GM18505 (cell line): ENCODE measurements around the gene HEPN1.

Experiments
- ATAC-seq: cut with Tn5 transposase; IDR thresholded peaks from one replicate; pipeline ENCODE4 v1.9.1; 2021; ENCODE audit not compliant: unreplicated experiment
- POLR2A ChIP-seq: IDR thresholded peaks from 4 replicates; pipeline ENCODE4 v1.6.1; 2011; ENCODE audit warnings: borderline replicate concordance; ENCODE audit not compliant: insufficient read depth, insufficient read length; ENCODE audit errors: extremely low read depth

Gene HEPN1

DNA sequence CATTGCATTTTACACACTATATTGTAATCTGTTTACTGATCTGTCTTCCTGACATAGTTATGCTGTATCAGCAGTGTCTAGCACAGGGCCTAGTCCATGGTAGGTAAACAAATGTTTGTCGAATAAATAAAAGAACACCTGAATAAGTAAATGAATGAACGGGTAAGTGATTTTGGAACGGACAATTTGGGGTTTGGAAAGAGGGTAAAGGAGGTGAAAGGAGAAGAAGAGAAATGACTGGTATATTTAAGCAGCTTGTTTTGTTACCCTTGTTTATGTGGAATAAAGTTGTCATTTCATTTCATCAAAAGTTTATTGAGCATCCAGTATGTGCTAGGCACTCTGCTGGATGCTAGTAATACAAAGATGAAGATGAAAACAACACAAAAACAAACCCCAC, at the start of gene HEPN1:
Gene HEPN1 (plus strand): TSS at position 301 of the 400 bp plus-strand sequence.
- no peak for ATAC-seq

DNA sequence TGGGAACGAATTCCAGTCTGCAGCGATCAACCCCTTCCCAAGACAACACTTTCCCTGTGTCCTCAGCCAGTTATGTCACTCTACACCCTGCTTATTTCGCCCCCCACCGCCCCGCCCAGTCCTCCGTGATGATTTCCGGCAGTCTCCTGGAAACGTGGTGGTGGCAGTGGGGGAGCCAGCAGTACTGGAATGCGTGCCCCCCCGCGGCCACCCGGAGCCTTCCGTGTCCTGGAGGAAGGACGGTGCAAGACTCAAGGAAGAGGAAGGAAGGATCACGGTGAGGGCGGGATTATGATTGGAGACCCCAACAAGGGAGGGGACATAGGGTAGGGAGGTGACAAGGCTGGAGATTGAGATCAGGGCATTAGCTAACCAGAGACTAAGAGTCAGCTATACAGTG, 49.7 kb upstream of the HEPN1 start:
- no peak for ATAC-seq
- no peak for TF ChIP-seq POLR2A

More for the DNA sequence above, at the start of gene HEPN1:
- no peak for TF ChIP-seq POLR2A

- ATAC-seq = no peak
These were observed 49.1 kb upstream of the HEPN1 start for GRCh38 chr11:124869856-124870387.

GRCh38 chr11:124870430-124870829, 48.6 kb upstream of the HEPN1 start:
- TF ChIP-seq POLR2A = no peak
- ATAC-seq = no peak

More at GRCh38 chr11:124869856-124870387, 49.1 kb upstream of the HEPN1 start:
- no peak for TF ChIP-seq POLR2A

DNA sequence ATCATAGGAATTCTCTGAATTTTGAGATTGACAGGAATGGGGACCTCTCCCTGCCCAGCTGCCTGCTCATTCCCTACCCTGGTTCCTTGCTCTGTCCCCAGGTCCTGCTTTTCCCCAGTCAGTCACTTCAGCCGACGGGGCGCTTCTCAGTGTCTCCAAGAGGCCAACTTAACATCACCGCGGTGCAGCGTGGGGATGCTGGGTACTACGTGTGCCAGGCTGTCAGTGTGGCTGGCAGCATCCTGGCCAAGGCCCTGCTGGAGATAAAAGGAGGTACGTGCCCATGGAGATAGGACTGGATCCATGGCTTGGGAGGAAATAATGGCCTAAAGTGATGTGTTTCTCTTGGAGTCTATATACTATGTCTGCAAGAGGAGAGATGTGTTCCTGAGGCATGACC, 46.8 kb upstream of the HEPN1 start:
- TF ChIP-seq POLR2A = no peak
- ATAC-seq = no peak

GRCh38 chr11:124872741-124873140, 46.3 kb upstream of the HEPN1 start:
- ATAC-seq = no peak
- TF ChIP-seq POLR2A = no peak

GRCh38 chr11:124873951-124874350, 45.1 kb upstream of the HEPN1 start:
- TF ChIP-seq POLR2A = no peak
- no peak for ATAC-seq

- no peak for ATAC-seq
- TF ChIP-seq POLR2A = no peak
These were observed 44.3 kb upstream of the HEPN1 start for GRCh38 chr11:124874571-124875255.

- ATAC-seq = no peak
- TF ChIP-seq POLR2A = no peak
These were observed 43.6 kb upstream of the HEPN1 start for GRCh38 chr11:124875401-124875800.

DNA sequence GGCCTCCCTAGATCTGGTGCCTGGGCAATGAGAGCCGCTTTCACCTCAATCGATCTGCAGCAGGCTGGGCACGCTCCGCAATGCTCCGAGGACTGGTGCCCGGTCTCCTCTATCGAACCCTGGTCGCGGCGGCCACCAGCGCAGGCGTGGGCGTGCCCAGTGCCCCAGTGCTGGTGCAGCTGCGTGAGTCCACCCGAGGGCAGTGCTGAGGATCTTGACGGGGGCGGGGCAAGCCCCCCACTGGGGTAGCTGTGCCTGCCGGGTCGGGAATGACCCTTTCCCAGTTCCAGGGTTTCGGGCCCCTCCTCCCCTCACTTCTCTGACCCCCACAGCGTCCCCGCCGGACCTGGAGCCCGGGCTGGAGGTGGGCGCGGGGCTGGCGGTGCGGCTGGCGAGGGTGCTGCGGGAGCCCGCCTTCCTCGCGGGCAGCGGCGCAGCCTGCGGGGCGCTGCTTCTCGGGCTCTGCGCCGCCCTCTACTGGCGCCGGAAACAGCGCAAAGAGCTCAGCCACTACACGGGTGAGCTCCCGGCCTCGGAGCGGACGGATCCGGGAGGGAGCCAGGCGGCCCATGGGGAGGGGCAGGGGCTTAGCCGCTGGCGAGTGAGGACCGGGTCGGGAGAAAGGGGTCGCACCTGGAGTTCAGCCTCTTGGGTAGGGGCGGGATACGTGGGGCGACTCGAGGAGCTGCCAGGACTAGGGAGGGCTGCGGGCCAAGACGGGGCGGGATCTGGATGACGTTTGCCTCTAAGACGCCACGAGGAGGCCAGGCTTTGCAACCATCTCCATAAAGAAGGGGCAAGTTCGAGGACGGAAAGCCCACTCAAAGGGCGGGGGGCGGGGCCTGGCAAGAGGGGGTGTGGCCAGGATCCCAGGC, 42.9 kb upstream of the HEPN1 start:
- peak; percentile 39 for TF ChIP-seq POLR2A

GRCh38 chr11:124876818-124877630, 42.0 kb upstream of the HEPN1 start:
- no peak for TF ChIP-seq POLR2A
- ATAC-seq = no peak

More for the DNA sequence above, 42.9 kb upstream of the HEPN1 start:
- ATAC-seq = peak; percentile 88

GRCh38 chr11:124877631-124877909, 41.5 kb upstream of the HEPN1 start:
- no peak for TF ChIP-seq POLR2A
- no peak for ATAC-seq
